Measurements from ENCODE around the gene FIP1L1.

The FIP1L1 gene

GRCh38 chr4:53497487-53498244 is 120.2 kb downstream of the FIP1L1 start:
- Histone ChIP-seq H3F3A (ENCODE audit: control insufficient read depth, insufficient read depth) (no peaks in the 10 kb centered on the region), H4K20me1 (ENCODE audit: control insufficient read depth, insufficient read depth, low read depth, low read length) (no peaks in the 10 kb centered on the region), H3K27me3 (ENCODE audit: control insufficient read depth, low read length) (no peaks in the 10 kb centered on the region), H3K9me2 (replicated peaks; ENCODE audit: control insufficient read depth, low read length) (no peaks in the 10 kb centered on the region), H3K4me2 (ENCODE audit: low read length) (no peak overlapping the region), H3K9me3 (ENCODE audit: control insufficient read depth, insufficient read depth, low read length) (no peaks in the 10 kb centered on the region), H3K79me2 (ENCODE audit: control insufficient read depth, low read length) (no peaks in the 10 kb centered on the region), H3K36me3 (ENCODE audit: control insufficient read depth, low read length) (no peaks in the 10 kb centered on the region), H3K27ac (ENCODE audit: low read depth, low read length) (no peak overlapping the region), H3K4me1 (ENCODE audit: control insufficient read depth, low read length) (no peaks in the 10 kb centered on the region), H3K4me3 (ENCODE audit: low read length) (no peak overlapping the region)
- TF ChIP-seq, protein P1, sequence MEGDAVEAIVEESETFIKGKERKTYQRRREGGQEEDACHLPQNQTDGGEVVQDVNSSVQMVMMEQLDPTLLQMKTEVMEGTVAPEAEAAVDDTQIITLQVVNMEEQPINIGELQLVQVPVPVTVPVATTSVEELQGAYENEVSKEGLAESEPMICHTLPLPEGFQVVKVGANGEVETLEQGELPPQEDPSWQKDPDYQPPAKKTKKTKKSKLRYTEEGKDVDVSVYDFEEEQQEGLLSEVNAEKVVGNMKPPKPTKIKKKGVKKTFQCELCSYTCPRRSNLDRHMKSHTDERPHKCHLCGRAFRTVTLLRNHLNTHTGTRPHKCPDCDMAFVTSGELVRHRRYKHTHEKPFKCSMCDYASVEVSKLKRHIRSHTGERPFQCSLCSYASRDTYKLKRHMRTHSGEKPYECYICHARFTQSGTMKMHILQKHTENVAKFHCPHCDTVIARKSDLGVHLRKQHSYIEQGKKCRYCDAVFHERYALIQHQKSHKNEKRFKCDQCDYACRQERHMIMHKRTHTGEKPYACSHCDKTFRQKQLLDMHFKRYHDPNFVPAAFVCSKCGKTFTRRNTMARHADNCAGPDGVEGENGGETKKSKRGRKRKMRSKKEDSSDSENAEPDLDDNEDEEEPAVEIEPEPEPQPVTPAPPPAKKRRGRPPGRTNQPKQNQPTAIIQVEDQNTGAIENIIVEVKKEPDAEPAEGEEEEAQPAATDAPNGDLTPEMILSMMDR (IDR thresholded peaks at IDR 0.05; ENCODE audit: low read depth, low read length, poor library complexity, severe bottlenecking): no peak
- no peak for TF ChIP-seq EZH2phosphoT487 (IDR thresholded peaks at IDR 0.05; ENCODE audit: borderline replicate concordance, low read length)

DNA sequence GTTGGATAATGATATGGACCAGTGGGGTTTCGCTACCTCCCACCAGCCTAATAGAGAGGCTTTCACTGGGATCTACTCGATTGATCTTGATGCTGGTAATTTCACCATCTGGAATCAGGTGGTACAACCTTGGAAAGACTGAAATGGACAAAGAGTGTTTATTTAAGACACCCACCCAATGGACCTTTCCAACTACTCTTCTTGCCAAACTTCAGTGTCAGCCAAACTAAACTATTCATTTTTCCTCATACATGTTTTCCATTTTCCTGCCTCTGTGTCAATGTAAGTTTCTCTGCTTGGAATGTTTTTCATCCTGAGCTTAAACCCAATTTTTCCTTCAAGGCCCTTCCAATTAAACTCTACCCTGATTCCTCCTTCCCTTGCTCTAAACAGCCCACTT is 121.3 kb downstream of the FIP1L1 start:
- no peak overlapping the region for H3K4me2 ChIP-seq (ENCODE audit: low read length)
- H3K79me2 ChIP-seq (ENCODE audit: control insufficient read depth, low read length): no peaks in the 10 kb centered on the region
- TF ChIP-seq, protein P1 (IDR thresholded peaks at IDR 0.05; ENCODE audit: low read depth, low read length, poor library complexity, severe bottlenecking): no peak
- no peak for TF ChIP-seq EZH2phosphoT487 (IDR thresholded peaks at IDR 0.05; ENCODE audit: borderline replicate concordance, low read length)
- no peak overlapping the region for H3K4me3 ChIP-seq (ENCODE audit: low read length)
- no peak overlapping the region for H3K27ac ChIP-seq (ENCODE audit: low read depth, low read length)
- H3K9me3 ChIP-seq (ENCODE audit: control insufficient read depth, insufficient read depth, low read length): no peaks in the 10 kb centered on the region
- no peaks in the 10 kb centered on the region for H3K4me1 ChIP-seq (ENCODE audit: control insufficient read depth, low read length)
- no peaks in the 10 kb centered on the region for H3K27me3 ChIP-seq (ENCODE audit: control insufficient read depth, low read length)
- H4K20me1 ChIP-seq (ENCODE audit: control insufficient read depth, insufficient read depth, low read depth, low read length): no peaks in the 10 kb centered on the region
- no peaks in the 10 kb centered on the region for H3K36me3 ChIP-seq (ENCODE audit: control insufficient read depth, low read length)
- no peaks in the 10 kb centered on the region for H3F3A ChIP-seq (ENCODE audit: control insufficient read depth, insufficient read depth)
- no peaks in the 10 kb centered on the region for H3K9me2 ChIP-seq (replicated peaks; ENCODE audit: control insufficient read depth, low read length)

GRCh38 chr4:53499791-53500190 is 122.3 kb downstream of the FIP1L1 start:
- H4K20me1 ChIP-seq (ENCODE audit: control insufficient read depth, insufficient read depth, low read depth, low read length): no peaks in the 10 kb centered on the region
- no peak overlapping the region for H3K4me3 ChIP-seq (ENCODE audit: low read length)

More at GRCh38 chr4:53499791-53500190, 122.3 kb downstream of the FIP1L1 start:
- no peaks in the 10 kb centered on the region for H3K27me3 ChIP-seq (ENCODE audit: control insufficient read depth, low read length)
- no peaks in the 10 kb centered on the region for H3K4me1 ChIP-seq (ENCODE audit: control insufficient read depth, low read length)
- no peaks in the 10 kb centered on the region for H3K9me3 ChIP-seq (ENCODE audit: control insufficient read depth, insufficient read depth, low read length)
- TF ChIP-seq, protein P1 (IDR thresholded peaks at IDR 0.05; ENCODE audit: low read depth, low read length, poor library complexity, severe bottlenecking): no peak
- no peak for TF ChIP-seq EZH2phosphoT487 (IDR thresholded peaks at IDR 0.05; ENCODE audit: borderline replicate concordance, low read length)
- H3K9me2 ChIP-seq (replicated peaks; ENCODE audit: control insufficient read depth, low read length): no peaks in the 10 kb centered on the region
- H3K36me3 ChIP-seq (ENCODE audit: control insufficient read depth, low read length): no peaks in the 10 kb centered on the region
- H3K27ac ChIP-seq (ENCODE audit: low read depth, low read length): no peak overlapping the region
- no peaks in the 10 kb centered on the region for H3K79me2 ChIP-seq (ENCODE audit: control insufficient read depth, low read length)
- H3K4me2 ChIP-seq (ENCODE audit: low read length): no peak overlapping the region
- no peaks in the 10 kb centered on the region for H3F3A ChIP-seq (ENCODE audit: control insufficient read depth, insufficient read depth)
